Breast epithelium (tissue), 4 donors: ENCODE measurements around the gene SEPHS2. TPM values are rescaled to one million over a fixed set of nuclear protein-coding genes. Genes with fewer than 3 reads are reported as not detected.

Experiments
- DNase-seq, 2 donors: peaks; one replicate each; pipeline ENCODE4 v3.0.0-alpha.2; 2019; ENCODE audit warnings: low spot score in 2 of 2
- H3K27ac ChIP-seq, 2 donors: fragments of 200-600 bp; sonication (generic) in 1 of 2; one replicate each; pipeline ENCODE4 v1.5.1; 2016 to 2019; ENCODE audit warnings: mild to moderate bottlenecking in 1 of 2
- H3K27me3 ChIP-seq, 2 donors: fragments of 200-600 bp; sonication (generic) in 1 of 2; one replicate each; pipeline versions ENCODE4 v1.5.1 to v1.6.0; 2017 to 2019; ENCODE audit warnings: control low read depth in 1 of 2, mild to moderate bottlenecking in 1 of 2
- H3K36me3 ChIP-seq: fragments of 200-600 bp; one replicate; pipeline ENCODE4 v1.5.1; 2019
- H3K4me1 ChIP-seq, 2 donors: fragments of 200-600 bp; sonication (generic); one replicate each; pipeline ENCODE4 v1.5.1; 2016 to 2019; ENCODE audit warnings: control low read depth in 1 of 2
- H3K4me3 ChIP-seq, 3 donors: fragments of 200-600 bp; sonication (generic); 1 replicate in 2 of 3; 2 replicates in 1 of 3; pipeline ENCODE4 v1.5.1; 2016 to 2019; ENCODE audit warnings: mild to moderate bottlenecking in 3 of 3, moderate library complexity in 2 of 3
- H3K9me3 ChIP-seq, 2 donors: fragments of 200-600 bp; sonication (generic) in 1 of 2; one replicate each; pipeline ENCODE4 v1.5.1; 2016 to 2019; ENCODE audit warnings: control low read depth in 1 of 2
- POLR2A ChIP-seq: fragments of 450-650 bp; IDR thresholded peaks from one replicate; pipeline ENCODE4 v1.6.1; 2016; ENCODE audit warnings: antibody characterized with exemption, mild to moderate bottlenecking, moderate library complexity
- POLR2AphosphoS5 ChIP-seq, 3 donors: sonication (generic); formaldehyde crosslinking; IDR thresholded peaks; one replicate each; pipeline ENCODE4 v1.6.1; 2017; ENCODE audit warnings: antibody characterized with exemption in 3 of 3
- intact Hi-C: fragments of 100-400 bp; cut with DNase I; formaldehyde crosslinking; loops from one replicate; pipeline ENCODE4 v1.15.1; 2023; ENCODE audit warnings: low total_unique reads
- total RNA-seq, 3 donors: library from RNA; depleted of rRNA; stranded (reverse); fragments of >200 nt; gene quantifications; one replicate each; pipeline ENCODE4 v1.1.0, GENCODE V29; 2016
- TF ChIP-seq, protein P1 (sequence below), 3 donors: fragments of 450-650 bp; IDR thresholded peaks; one replicate each; pipeline ENCODE4 v1.5.1; 2016 to 2017; ENCODE audit warnings: antibody characterized with exemption in 3 of 3, mild to moderate bottlenecking in 3 of 3, moderate library complexity in 3 of 3

SEPHS2 gene
- total RNA-seq, 3 donors from 2014 or later, result 28.8 to 44.5 (median 40.6) TPM

DNA sequence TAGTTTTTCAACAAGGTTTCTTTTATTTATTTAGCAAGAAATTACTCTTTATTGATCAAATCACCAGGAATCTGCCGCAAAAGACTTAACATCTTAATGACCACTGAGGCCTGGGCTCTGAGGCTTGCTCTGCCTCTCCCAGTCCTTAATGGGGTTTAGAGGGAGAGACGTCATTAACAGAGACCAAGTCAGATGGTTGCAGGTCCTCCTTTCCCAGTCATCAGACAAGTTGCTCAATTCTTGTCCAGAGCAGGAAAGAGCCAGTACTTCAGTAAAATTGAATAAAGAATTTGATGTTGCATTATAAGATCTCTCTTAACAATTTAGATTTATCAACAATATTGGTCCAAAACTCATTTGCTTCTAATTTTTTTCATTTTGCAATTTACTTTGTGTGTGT is 2.0 kb downstream of the SEPHS2 start:
- H3K27ac ChIP-seq, result no peak overlapping the region

DNA sequence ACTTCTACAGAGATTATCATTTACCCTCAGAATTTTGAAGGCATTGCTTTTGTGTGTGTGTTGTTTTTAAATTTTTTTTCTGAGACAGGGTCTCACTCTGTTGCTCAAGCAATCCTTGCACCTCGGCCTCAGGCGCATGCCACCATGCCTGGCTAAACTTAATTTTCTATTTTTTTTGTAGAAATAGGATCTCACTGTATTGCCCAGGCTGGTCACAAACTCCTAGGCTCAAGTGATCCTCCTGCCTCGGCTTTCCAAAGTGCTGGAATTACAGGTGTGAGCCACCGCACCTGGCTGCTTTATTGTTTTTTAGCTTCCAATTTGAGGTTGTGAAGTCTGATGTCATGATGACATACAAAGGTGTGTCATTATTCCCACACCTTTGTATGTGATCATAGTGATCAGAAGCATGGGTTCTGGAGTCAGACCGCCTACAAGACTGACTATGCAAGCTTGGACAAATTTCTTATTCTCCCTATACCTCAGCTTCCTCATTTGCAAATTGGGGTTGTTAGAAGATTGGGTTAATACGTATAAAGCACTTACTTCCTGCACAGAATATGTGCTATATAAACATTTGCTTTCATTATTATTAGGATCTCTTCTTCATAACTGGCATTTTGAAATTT is 5.8 kb downstream of the SEPHS2 start:
- H3K27me3 ChIP-seq, result no peaks in the 10 kb centered on the region
- no peak for DNase-seq
- no peaks in the 10 kb centered on the region for H3K36me3 ChIP-seq
- intact Hi-C loops, result no loop called here
- TF ChIP-seq POLR2AphosphoS5 (IDR thresholded peaks at IDR 0.05), result no peak
- TF ChIP-seq, protein P1, sequence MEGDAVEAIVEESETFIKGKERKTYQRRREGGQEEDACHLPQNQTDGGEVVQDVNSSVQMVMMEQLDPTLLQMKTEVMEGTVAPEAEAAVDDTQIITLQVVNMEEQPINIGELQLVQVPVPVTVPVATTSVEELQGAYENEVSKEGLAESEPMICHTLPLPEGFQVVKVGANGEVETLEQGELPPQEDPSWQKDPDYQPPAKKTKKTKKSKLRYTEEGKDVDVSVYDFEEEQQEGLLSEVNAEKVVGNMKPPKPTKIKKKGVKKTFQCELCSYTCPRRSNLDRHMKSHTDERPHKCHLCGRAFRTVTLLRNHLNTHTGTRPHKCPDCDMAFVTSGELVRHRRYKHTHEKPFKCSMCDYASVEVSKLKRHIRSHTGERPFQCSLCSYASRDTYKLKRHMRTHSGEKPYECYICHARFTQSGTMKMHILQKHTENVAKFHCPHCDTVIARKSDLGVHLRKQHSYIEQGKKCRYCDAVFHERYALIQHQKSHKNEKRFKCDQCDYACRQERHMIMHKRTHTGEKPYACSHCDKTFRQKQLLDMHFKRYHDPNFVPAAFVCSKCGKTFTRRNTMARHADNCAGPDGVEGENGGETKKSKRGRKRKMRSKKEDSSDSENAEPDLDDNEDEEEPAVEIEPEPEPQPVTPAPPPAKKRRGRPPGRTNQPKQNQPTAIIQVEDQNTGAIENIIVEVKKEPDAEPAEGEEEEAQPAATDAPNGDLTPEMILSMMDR (IDR thresholded peaks at IDR 0.05), result no peak
- no peak for TF ChIP-seq POLR2A
- no peaks in the 10 kb centered on the region for H3K9me3 ChIP-seq
- H3K27ac ChIP-seq, result no peak overlapping the region
- H3K4me1 ChIP-seq, result peaks cover 3 to 10% of the 10 kb centered on the region in 2 donors
- no peak overlapping the region for H3K4me3 ChIP-seq

More for the DNA sequence above, 2.0 kb downstream of the SEPHS2 start:
- intact Hi-C loops, result no loop called here
- no peak for DNase-seq
- H3K4me3 ChIP-seq, result no peak overlapping the region
- TF ChIP-seq POLR2A, result no peak
- no peak for TF ChIP-seq POLR2AphosphoS5 (IDR thresholded peaks at IDR 0.05)
- TF ChIP-seq, protein P1 (IDR thresholded peaks at IDR 0.05), result no peak
- H3K9me3 ChIP-seq, result no peaks in the 10 kb centered on the region
- H3K36me3 ChIP-seq, result no peaks in the 10 kb centered on the region
- H3K27me3 ChIP-seq, result no peaks in the 10 kb centered on the region
- peaks cover 3 to 12% of the 10 kb centered on the region in 2 donors for H3K4me1 ChIP-seq

DNA sequence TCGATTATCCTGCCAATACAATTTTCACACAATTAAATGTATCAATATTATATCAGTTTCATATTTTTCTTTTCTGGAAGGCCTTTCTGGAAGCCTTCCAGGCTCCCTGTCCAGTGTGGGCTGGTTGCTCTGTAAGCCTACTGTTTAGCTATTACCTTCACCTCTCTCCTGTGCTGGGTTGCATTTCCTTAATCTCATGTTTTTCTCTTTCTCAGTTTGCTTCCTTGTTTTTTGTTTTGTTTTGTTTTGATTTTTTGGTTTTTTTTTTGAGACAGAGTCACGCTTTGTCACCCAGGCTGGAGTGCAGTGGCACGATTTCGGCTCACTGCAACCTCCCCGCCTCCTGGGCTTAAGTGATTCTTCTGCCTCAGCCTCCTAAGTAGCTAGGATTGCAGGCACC is 6.8 kb downstream of the SEPHS2 start:
- peaks cover 0 to under 1% of the 10 kb centered on the region in 2 donors for H3K4me1 ChIP-seq
- no peak overlapping the region for H3K27ac ChIP-seq
- intact Hi-C loops, result no loop called here
- no peak overlapping the region for H3K4me3 ChIP-seq
- H3K36me3 ChIP-seq, result no peaks in the 10 kb centered on the region
- H3K27me3 ChIP-seq, result no peaks in the 10 kb centered on the region
- no peaks in the 10 kb centered on the region for H3K9me3 ChIP-seq
- DNase-seq, result no peak
- TF ChIP-seq POLR2AphosphoS5 (IDR thresholded peaks at IDR 0.05) (no peak), POLR2A (no peak)
- TF ChIP-seq, protein P1 (IDR thresholded peaks at IDR 0.05), result no peak

DNA sequence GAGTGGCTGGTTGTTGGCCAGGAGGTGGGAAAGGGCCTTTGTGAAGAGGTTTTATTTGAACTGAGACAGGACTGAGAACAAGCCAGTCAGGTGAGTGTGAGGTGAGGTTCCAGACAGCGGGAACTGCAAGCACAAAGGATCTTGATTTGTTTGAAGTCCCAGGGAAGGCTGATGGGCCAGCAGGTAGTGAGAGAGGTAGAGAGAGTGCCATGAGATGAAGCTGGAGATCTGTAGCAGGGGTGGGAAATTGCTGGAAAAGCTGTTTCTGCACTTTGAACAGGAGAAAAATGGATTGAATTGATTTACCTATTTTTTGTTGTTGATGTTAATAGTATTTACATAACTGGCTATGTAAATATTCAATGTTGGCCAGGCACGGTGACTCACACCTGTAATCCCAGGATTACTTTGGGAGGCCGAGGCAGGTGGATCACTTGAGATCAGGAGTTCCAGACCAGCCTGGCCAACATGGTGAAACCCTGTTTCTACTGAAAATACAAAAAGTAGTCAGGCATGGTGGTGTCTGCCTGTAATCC is 8.1 kb downstream of the SEPHS2 start:
- H3K27me3 ChIP-seq, result no peaks in the 10 kb centered on the region
- H3K27ac ChIP-seq, result no peak overlapping the region
- TF ChIP-seq POLR2A (no peak), POLR2AphosphoS5 (IDR thresholded peaks at IDR 0.05) (no peak)
- TF ChIP-seq, protein P1 (IDR thresholded peaks at IDR 0.05), result no peak
- no peaks in the 10 kb centered on the region for H3K9me3 ChIP-seq
- DNase-seq, result no peak
- H3K4me3 ChIP-seq, result no peak overlapping the region
- intact Hi-C loops, result no loop called here
- no peaks in the 10 kb centered on the region for H3K4me1 ChIP-seq
- H3K36me3 ChIP-seq, result no peaks in the 10 kb centered on the region

DNA sequence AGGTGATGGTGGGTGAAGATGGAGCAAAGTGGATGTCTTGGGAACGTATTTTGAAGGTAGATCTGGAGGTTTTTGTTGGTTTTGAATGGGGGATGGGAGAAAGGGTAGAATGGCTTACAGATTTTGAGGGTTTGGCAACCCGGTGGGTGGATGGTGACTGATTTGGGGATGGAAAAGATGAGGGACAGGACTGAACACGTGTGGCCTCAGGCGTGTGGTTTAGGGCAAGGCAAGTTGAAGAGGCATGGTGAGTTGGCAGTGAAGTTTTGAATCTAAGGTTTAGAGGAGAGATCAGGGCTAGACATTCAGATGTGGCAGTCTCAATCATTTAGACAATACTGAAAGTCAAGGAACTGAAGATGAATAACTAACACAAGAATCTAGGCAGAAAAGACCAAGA is 10.8 kb downstream of the SEPHS2 start:
- intact Hi-C loops, result no loop called here
- H3K36me3 ChIP-seq, result no peaks in the 10 kb centered on the region
- DNase-seq, result no peak
- peaks cover 3 to 4% of the 10 kb centered on the region in 2 donors for H3K4me1 ChIP-seq
- no peaks in the 10 kb centered on the region for H3K9me3 ChIP-seq
- no peak overlapping the region for H3K27ac ChIP-seq
- TF ChIP-seq, protein P1 (IDR thresholded peaks at IDR 0.05), result no peak
- TF ChIP-seq POLR2AphosphoS5 (IDR thresholded peaks at IDR 0.05) (no peak), POLR2A (no peak)
- H3K27me3 ChIP-seq, result no peaks in the 10 kb centered on the region
- H3K4me3 ChIP-seq, result no peak overlapping the region
